K562 (cell line): ENCODE data around the gene PPL.

Experiments
- ATF6 ChIP-seq: sonication (generic); formaldehyde crosslinking; IDR thresholded peaks from 2 replicates; pipeline ENCODE4 v1.4.0; 2020; ENCODE audit warnings: mild to moderate bottlenecking, missing genetic modification reagents
- MAX ChIP-seq: sonication (generic); formaldehyde crosslinking; IDR thresholded peaks from 2 replicates; pipeline ENCODE4 v1.9.0; 2022; ENCODE audit warnings: mild to moderate bottlenecking, missing genetic modification reagents
- PRPF4 ChIP-seq: fragments of 200-400 bp; formaldehyde crosslinking; IDR thresholded peaks from one replicate; pipeline ENCODE4 v1.6.1; 2017; ENCODE audit warnings: low read length, low read depth, mild to moderate bottlenecking; ENCODE audit not compliant: insufficient read depth, poor library complexity, severe bottlenecking
- TCF7 ChIP-seq: sonication (generic); IDR thresholded peaks from 2 replicates; pipeline ENCODE4 v1.6.1; 2016; ENCODE audit warnings: antibody characterized with exemption, borderline replicate concordance
- YY1 ChIP-seq, 3 experiments: IDR thresholded peaks; 2 replicates each; pipeline ENCODE4 v1.6.1; 2011; ENCODE audit warnings: low read length in 2 of 3, mild to moderate bottlenecking in 2 of 3, moderate library complexity in 2 of 3, borderline replicate concordance in 1 of 3, control low read depth in 1 of 3, low read depth in 1 of 3; ENCODE audit not compliant: insufficient read depth in 3 of 3, insufficient replicate concordance in 2 of 3, control insufficient read depth in 1 of 3, insufficient read length in 1 of 3; ENCODE audit errors: extremely low read depth in 1 of 3

GRCh38 chr16:4947722-4948503, 11.0 kb upstream of the PPL start:
- TF ChIP-seq YY1 (IDR thresholded peaks at IDR 0.05; ENCODE audit: borderline replicate concordance in 1 of 3, control insufficient read depth in 1 of 3, extremely low read depth in 1 of 3, insufficient read depth in 3 of 3, insufficient read length in 1 of 3, insufficient replicate concordance in 2 of 3, low read depth in 1 of 3, low read length in 2 of 3) = no peak
- TF ChIP-seq PRPF4 = no peak
- no peak for TF ChIP-seq ATF6
- TF ChIP-seq MAX (CRISPR knock-in tag) = no peak
- TF ChIP-seq TCF7 = no peak
